HG02884 (cell line): ENCODE results near the gene HPCAL1.
"Not testable (repeated sequence)": the region's sequence is repeated elsewhere in the genome, so short reads cannot be mapped to it uniquely, and the experiment has no call there.

Experiments
- ATAC-seq: cut with Tn5 transposase; IDR thresholded peaks from one replicate; pipeline ENCODE4 v1.9.1; 2021; ENCODE audit warnings: mild to moderate bottlenecking, moderate library complexity; ENCODE audit not compliant: unreplicated experiment

HPCAL1 gene

DNA sequence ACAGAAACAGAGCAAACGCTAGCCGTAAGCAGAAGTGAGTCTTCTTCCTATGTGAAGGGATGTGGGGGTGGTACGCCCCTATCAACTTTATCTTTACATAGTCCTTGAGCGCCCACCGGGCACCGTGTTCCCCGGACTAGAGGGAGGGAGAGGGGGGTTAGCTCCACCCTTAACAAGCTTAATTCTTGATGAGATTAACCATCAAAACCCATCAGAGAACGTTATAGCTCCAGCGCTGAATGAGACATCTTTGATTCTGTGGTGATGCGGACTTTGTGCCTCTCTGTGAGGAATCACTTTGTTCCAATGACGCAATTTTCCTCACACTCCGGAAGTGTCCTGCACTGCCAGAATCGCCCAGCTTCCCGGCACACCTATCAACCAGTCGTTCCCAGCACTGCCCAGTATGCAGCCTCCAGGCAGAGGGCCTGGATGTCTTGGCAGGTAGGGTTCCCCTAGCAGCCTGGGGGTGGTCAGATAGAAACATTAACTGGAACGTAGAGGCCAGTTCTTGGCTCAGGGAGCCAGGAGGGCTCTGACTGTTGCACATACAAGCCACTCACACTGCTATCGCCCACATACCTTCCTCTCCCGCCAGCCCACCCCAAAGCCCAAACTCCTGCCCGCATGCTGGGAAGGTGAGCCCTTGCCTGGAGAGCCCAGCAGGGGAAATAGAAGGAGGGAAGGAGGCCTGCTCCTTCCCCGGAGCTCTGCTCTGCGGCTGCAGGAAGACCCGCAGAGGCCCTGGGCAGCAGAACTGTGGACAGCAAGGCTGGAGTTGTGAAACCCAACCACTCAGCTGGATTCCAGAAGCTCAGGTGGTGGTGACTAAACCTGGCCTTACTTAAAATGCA, 147.4 kb downstream of the HPCAL1 start:
- ATAC-seq, result no peak

DNA sequence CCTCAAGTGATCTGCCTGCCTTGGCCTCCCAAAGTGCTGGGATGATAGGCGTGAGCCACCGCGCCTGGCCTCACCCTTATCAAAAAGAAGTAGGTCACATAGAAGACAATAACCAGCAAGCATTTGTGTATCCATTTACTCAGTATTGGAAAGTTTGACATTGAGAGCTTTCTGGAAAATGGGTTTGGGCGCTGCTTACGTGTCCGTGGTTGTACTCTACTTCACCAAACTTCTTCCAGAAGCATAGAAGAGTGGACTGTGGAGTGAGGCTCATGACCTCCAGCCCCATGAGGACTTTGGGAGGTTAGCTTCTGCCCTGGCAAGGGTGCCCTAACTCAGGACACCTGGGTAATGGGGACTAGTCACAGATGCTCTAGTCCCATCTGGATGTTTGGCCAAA, 149.1 kb downstream of the HPCAL1 start:
- ATAC-seq, result no peak

DNA sequence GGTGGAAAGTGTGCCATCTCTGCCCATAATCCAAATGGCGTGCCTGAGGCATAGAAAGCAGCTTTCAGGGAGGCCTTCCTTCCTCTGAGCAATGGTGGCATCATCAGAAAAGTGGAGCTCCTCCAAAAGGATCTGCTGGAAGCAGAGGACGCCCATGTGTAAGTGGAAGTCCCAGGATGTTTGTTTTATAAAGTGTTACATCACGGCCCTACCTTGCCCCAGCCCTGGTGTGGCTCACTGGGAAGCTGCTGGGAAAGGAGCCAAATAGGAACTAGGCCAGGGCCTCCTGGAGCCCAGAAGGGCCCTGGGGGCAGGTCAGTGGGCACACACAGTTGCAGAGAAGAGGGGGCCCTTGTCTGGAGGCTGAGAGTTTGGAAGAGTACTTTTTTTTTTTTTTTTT, 149.6 kb downstream of the HPCAL1 start:
- no peak for ATAC-seq

DNA sequence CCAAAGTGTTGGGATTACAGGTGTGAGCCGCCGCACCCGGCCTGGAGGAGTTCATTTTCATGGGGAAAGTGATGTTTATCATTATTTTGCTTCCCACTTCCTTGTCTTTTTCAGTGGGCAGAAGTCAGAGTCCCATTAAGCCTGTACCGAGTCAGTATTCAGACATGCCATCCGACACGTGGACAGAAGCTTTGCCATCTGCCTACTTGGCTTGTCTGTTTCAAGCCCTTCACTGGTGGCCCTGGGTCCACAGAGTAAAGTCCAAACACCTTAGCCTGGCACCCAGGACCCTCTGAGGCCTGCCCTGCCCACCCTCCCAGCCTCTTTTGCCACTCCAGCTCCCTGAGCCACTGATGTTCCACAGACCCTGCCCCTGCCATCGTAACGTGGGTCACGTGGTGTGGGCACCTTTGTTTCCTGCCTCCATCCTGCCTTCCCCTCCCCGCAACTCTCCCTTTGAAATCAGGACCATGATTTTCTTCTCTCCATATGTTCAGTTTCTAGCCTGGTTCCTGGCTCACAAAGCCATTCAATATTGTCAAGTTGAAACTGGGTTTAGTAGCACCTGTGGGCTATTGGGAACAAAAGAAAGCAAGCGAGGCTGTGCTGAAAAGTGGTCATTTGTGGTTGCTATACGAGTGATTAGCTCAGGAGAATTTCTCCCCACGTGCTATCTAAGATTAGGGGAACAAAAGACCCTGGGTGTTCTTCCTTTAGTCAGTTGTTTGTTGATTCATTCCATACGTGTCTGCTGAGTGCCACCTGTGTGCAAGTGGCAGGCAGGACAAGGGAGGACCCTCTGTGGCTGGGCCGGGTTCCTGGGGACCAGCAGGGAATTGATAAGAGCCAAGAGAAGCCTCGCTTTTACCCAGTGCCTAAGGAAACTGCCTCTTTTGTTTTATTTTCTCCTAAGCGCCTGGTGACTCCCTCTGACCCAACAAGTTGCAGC, 150.5 kb downstream of the HPCAL1 start:
- ATAC-seq, result no peak

DNA sequence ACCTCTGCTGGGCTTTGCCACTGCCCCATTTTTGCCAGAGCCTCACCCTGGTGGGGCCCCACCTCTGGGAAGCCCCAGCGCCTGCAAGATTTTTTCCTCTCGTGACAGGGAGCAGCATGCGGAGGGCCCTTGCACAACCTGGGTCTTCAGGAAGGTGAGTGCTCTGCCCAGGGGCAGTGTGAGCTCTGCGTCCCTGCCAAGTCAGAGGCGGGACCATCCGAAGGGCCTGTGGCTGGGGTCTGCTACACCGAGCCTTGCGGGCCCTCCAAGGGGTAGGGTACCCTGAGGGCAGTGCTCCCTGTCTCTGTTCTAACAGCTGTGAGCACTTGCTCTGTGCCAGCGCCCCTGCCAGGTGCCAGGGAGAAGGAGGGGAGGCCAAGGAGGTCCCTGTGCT, 151.2 kb downstream of the HPCAL1 start:
- ATAC-seq, result no peak

DNA sequence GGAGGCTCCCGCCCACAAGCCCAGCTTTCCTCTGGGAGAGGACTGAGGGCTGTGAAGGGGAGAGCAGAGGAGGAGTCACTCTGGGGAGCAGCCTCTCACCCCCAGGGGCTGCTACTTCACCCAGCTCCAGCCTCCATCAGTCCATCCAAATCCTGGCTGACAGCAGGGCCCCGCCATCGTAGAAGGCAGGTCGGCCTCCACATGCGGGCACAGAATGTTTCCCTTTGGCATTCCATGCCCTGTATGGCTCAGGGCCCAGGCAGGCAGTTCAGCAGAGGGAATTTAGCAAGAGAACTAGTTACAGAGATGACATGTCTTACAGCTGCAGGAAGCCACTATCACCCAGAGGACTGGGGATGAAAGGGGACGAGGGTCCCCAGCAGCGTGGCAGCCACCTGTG, 151.8 kb downstream of the HPCAL1 start:
- no peak for ATAC-seq

DNA sequence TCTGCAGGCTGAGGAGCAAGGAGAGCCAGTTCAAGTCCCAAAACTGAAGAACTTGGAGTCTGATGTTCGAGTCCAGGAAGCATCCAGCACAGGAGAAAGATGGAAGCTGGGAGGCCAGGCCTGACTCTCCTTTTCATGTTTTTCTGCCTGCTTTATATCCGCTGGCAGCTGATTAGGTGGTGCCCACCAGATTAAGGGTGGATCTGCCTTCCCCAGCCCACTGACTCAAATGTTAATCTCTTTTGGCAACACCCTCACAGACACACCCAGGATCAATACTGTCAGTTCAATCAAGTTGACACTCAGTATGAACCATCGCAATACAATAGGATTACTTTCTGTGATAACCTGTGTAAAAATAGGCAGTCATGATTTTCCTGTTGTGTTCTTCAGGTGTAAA, 154.5 kb downstream of the HPCAL1 start:
- not testable (repeated sequence) for ATAC-seq

DNA sequence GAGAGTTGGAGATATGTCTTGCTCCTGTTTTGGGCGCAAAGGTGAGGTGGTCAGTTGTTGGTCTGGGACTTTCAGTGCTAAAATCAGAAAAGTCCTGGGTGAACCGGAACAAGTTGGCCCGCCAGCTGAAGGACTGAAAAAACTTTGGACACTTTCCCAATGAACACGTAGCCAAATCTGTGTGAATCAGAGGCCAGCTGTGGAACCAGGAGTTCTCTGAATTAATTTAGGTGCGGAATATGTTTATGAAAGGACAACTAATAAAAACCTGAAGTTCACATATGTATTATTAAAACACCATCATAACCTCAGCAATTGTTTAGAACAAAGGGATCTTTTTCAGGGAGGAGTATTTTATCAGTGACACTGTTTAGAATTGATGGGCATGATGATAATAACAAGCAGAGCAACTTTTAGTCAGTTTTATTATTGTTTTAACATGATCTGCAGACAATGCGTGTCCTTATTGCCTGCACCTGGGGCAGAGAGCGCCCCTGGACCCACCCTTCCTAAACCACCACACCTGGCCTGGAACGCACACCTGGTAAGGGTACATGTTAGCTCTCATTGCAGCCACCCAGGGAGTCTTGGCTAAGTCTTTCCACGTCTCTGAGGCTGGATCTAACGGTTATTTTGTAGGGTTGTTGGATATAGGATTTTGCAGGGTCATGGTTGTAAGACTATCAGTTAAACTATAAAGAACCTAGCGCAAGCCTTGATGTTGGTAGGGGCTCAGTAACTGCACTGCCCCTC, 155.3 kb downstream of the HPCAL1 start:
- no peak for ATAC-seq

DNA sequence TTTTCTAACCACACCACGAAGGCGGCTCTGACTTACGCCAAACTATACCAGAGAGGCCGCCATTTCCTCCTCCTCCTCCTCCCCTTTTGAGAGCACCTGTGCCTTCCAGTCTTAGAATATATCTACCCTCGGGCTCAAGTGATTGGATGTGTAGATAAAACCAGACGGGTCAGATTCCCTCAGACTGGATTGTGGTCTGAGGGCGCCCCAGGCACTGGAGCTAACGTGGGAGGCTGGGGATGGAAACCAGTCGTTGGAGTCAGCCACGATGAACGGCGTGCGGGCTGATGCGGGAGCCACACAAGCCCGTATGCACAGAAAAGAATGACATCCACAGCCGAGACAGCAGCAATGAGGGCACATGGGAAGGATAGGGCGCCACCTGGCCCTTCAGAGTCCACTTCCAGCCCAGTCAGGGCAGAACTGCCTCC, 157.7 kb downstream of the HPCAL1 start:
- no peak for ATAC-seq

DNA sequence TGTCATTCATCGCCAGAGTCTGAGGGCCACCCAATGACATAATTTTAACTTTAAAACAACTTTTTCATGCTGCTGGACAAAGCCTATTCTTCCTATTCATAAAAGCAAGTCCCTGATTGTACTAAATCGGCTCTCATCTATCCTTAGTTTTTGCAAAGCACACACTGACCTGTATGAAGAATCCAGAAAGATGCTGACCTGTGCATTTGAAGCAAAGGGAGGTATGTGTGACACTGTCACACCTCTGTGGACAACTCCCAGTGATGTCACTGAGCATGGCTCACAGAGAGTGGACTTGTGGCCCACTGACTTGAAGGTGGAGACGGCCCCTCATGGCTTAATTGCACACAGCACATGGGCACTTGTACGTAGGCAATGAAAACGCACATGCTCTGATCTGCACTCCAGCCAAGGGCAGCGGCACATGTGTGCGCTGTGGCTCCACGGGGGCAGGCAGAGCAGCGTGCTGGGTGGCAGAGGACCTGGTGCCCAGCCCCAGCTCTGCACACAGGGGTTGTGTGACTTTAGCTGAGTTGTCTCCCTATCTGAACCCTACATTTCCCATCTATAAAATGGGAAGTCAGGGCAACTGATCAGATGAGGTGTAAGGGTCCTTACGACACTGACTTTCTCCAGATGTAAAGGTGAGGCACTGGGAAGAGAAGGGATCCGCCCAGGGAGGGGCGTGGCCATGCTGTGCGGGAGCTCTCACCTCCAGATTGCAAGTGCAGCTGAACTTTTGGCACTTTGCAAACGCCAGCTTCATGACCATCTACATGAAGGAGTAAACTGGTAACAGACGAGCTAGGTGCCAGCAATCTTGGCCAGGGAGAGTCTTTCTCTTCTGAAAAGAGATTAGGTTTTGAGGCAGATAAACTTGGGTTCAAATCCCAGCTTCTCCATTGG, 159.7 kb downstream of the HPCAL1 start:
- no peak for ATAC-seq

DNA sequence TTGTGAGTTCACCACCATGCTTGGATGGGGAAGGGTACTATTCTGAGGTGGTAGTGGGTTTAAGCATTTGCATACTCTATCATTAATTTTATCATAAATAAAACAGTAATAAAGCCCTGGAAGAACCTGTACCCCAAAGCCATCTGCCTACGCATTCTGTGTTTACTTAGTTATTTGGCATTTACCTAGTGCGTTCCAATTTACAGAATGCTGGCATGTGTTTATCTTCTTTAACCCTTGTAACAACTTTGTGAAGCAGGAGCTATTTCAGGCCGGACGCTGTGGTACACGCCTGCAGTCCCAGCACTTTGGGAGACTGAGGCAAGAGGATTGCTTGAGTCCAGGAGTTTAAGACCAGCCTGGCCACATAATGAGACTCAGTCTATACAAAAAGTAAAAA, 163.2 kb downstream of the HPCAL1 start:
- no peak for ATAC-seq

DNA sequence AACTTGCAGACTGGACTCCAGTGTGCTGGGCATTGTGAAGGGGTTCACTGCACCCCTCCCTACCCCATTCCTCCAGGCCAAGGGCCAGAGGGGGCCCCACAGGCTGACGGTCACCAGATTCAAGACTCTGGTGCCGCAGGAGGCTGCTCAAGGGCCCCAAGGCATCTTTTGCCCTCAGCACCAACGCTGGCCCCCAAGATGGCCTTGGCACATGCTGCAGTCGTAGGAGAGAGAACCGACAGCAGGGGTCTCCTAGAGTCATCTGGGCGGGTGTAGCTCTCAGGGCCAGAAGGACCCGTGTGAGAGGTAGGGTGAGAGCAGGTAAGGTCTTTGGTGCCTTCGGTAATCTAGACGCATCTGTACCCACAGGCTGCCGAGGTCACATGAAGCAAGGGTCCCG, 164.1 kb downstream of the HPCAL1 start:
- no peak for ATAC-seq

DNA sequence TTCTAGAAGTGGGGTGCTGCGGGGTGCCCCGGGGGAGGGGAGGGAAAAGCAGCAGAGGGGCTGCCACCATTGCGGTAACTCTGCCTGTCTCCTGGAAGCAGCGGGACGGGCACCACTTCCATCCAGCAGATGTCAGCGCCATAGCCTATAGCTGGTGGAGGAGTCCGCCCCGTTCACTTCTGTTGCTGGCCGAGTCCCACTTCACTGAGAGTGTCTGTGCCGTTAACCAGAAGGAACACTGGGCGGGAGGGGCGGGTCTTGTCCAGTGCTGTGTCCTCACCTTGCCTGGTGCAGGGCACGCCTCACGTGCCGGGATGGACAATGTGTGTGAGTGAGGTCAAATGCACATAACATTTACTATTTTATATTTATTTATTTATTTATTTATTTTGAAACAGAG, 164.7 kb downstream of the HPCAL1 start:
- ATAC-seq, result no peak

DNA sequence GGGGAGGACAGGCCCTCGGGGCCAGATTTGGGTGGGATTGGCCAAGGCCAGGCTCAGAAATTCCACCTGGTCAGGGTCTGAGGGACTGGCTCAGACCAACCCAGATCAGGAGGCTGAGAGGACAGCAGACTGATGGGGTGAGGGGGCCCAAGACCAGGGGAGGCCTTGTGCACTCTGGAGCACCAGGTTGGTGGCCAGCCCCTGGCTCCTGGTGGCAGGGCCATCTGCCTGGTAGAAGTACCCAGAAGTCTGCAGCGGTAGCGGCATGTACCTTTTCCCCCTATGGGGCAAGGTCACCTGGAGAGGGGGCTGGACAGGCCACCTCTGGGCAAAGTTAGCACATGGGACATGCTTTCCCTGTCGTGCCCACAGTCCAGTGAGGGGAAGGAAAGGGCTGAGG, 166.6 kb downstream of the HPCAL1 start:
- no peak for ATAC-seq

DNA sequence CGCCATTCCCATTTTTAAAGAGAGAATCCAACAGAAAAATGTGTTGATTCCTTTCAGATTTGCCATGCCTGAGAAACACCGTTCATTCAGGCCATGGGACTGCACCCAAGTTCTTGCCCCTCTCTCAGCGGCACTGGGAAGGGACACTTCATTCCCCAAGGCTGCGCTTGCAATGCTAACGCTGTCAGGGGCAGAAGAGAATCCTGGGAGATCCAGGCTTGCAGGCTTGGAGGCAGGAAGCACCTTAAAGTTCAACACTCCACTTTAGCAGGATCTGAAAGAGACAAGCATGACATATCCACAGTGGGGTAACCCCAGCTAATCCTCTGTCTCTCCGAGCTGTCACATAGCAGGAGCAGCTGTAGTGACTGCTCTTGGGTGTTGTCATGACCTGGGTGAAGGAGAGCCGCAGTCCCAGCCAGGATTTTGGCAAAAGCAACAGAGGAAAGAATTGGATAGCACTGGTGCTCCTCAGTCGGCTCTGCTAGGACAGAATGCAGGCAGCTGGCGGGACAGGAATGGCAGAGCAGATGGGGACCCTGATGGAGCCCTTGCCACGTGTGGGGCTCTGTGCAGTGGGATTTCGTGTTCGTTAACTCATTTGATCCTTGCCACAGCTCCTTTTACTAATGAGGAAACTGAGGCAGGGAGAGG, 167.4 kb downstream of the HPCAL1 start:
- no peak for ATAC-seq

DNA sequence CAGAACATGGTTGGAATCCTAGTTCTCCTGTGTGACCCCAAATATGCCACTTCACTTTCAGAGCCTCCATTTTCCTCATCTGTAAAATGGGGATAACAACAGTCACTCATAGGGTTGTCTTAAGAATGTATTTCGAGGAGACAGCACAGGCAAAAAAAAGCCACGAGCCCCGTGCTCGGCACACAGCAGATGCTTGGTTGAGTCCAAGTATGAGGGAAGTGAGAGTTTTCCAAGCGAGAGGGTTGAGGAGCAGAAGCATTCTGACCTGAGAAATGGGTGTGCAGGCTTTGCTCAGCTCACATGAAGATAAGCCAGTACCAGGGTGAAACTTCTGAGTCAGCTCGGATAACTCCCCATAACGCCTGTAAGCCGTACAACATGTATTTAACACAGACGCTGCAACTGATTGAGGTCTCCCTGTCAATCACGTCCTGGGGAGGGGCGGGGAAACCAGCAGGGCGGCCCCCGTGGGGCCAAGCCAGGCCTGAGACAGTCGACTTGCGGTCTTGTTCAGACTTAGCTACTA, 168.4 kb downstream of the HPCAL1 start:
- ATAC-seq, result no peak

DNA sequence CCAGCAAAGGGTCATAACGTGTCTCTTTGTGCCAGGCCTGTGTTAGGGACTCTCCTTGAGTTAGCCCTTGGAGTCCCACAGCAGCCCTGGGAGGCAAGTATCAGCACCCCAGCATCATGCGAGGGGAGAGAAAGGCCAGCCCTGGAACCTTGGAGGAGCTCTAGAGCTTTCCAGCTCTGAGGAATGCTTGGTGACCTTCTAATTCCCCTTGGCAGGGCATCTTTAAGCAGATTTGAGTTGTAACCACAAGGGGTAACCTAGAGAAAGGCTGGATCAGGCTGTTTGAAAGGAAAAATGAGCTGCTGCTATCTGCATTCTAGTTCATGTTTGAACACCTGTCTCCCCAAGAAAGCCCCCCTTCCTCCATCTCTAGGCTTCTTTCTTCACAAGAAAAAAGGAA, 169.3 kb downstream of the HPCAL1 start:
- ATAC-seq, result no peak

DNA sequence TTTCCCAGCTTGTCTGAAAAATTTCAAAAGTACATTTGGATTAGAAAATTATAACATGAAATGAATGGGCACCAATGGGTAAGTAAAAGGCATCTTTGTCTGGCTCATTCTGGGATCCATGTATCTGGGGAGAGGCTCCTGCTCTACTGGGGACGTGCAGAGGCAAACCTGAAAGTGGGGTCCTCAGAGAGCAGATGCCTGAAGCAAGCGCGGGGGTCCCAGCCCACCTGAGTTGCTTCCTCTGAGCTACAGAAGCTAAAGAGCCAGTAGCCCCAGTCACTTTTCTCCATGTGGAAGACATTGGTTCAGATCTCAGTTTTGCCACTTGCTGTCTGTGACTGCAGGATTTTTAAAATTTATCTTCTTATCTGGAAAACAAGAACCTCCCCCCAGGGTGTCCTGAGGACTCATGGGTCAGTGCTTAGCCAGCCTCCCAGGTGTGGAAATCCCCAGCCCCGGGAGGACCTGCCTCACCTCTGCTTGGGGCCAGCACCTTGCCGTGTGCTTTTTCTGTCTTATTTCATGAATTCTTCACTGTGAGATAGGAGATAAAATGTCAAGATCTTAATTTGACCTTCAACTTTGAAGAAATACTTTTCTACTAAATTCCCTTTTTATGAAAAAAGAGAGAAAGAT, 170.5 kb downstream of the HPCAL1 start:
- no peak for ATAC-seq

DNA sequence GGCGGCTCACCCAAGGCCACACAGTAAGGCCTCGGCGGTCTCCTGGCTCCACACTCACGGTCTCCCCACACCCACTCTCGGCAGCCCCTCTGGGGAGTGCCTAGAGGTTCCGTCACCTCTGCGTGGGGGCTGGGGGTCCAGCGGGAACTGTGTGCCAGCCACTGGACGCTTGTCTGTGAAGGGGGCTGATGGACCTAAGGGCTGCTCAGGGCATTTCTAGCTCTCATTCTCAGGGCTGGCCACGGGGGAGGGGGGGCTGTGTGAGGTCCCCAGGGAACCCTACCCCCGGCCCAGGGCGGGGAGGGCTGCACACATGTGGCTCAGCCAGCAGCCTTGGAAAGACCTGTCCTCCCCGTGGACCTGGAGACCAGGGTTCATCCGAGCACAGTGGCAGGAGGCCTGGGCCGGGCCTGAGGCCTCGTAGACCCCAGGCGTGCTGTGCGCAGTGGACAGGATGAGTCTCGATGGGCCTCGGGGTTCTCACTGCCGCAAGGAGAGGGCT, 172.6 kb downstream of the HPCAL1 start:
- no peak for ATAC-seq
